Left lung (tissue), 10 donors: ENCODE results near the gene TBX18. TPM values are rescaled to one million over a fixed set of nuclear protein-coding genes. Genes with fewer than 3 reads are reported as not detected.

Source experiments
- ATAC-seq: fragments of 200-7000 bp; cut with Tn5 transposase; one replicate; pipeline ENCODE4 v1.9.1; 2020; ENCODE audit warnings: moderate library complexity
- DNase-seq, 4 donors: peaks; one replicate each; pipeline ENCODE4 v3.0.0-alpha.2; 2013 to 2020
- H3K27ac ChIP-seq, 2 donors: fragments of 200-600 bp; sonication (generic) in 1 of 2; one replicate each; pipeline versions ENCODE4 v1.5.0 to v1.8.0; 2020 to 2021
- H3K27me3 ChIP-seq, 2 donors: fragments of 200-600 bp; sonication (generic) in 1 of 2; one replicate each; pipeline versions ENCODE4 v1.5.0 to v1.8.0; 2020 to 2021
- H3K36me3 ChIP-seq, 2 donors: fragments of 200-600 bp; sonication (generic) in 1 of 2; one replicate each; pipeline versions ENCODE4 v1.5.0 to v1.8.0; 2020 to 2021
- H3K4me1 ChIP-seq, 2 donors: fragments of 200-600 bp; one replicate each; pipeline ENCODE4 v1.8.0; 2021
- H3K4me3 ChIP-seq, 2 donors: fragments of 200-600 bp; sonication (generic) in 1 of 2; one replicate each; pipeline versions ENCODE4 v1.5.0 to v1.8.0; 2020 to 2021; ENCODE audit warnings: mild to moderate bottlenecking in 1 of 2
- H3K9me3 ChIP-seq, 2 donors: fragments of 200-600 bp; sonication (generic) in 1 of 2; one replicate each; pipeline versions ENCODE4 v1.5.0 to v1.8.0; 2020 to 2021
- intact Hi-C, 2 donors: fragments of 100-400 bp; cut with DNase I; formaldehyde crosslinking; loops; one replicate each; pipeline versions ENCODE4 v1.11.2 to v1.14.2; 2022
- polyA plus RNA-seq, 6 donors: library from polyadenylated mRNA; unstranded; fragments of 120-200 nt; gene quantifications; one replicate each; pipeline ENCODE4 v1.2.1, GENCODE V29; 2013; ENCODE audit not compliant: insufficient read length in 6 of 6
- total RNA-seq, 2 donors: library from RNA; stranded (reverse); fragmentation: NEBNext Ultra II Directional; extraction: Animal tissue kit (Norgen Biotek cat#: 25700); gene quantifications; one replicate each; pipeline ENCODE4 v1.2.1, GENCODE V29; 2021
- TF ChIP-seq, protein P1 (sequence below), 2 donors: fragments of 200-600 bp; sonication (generic) in 1 of 2; IDR thresholded peaks; one replicate each; pipeline versions ENCODE4 v1.5.0 to v1.8.0; 2021; ENCODE audit warnings: antibody characterized with exemption in 2 of 2
- donor health status: DM: no; HTN: yes; CAD: no.
- donor health status: DM: no; HTN: no; CAD: no.

The TBX18 gene
- total and polyA plus RNA-seq, 8 donors, result 0.27 to 0.60 (median 0.49) TPM; not detected in 1

DNA sequence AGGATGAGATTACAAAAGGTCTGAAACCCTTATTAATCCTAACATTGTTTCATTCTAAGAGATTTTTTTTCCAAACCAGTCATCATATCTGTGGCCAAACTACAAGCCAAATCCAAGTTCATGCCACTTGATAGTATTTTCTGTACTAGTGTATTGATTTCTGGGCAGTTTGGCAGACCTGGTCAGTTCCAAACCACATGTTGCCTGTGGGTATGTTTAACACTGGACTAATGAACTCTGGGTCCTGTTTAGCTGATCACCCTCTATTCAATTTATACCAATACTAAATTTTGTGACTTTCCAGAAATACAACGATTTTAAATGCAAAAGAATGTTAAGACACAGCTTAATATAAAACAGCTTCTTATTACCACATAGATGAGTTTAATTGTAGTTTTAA, 24.0 kb downstream of the TBX18 start:
- no peaks in the 10 kb centered on the region for H3K27me3 ChIP-seq
- ATAC-seq (no peak), DNase-seq (no peak)
- TF ChIP-seq, protein P1, sequence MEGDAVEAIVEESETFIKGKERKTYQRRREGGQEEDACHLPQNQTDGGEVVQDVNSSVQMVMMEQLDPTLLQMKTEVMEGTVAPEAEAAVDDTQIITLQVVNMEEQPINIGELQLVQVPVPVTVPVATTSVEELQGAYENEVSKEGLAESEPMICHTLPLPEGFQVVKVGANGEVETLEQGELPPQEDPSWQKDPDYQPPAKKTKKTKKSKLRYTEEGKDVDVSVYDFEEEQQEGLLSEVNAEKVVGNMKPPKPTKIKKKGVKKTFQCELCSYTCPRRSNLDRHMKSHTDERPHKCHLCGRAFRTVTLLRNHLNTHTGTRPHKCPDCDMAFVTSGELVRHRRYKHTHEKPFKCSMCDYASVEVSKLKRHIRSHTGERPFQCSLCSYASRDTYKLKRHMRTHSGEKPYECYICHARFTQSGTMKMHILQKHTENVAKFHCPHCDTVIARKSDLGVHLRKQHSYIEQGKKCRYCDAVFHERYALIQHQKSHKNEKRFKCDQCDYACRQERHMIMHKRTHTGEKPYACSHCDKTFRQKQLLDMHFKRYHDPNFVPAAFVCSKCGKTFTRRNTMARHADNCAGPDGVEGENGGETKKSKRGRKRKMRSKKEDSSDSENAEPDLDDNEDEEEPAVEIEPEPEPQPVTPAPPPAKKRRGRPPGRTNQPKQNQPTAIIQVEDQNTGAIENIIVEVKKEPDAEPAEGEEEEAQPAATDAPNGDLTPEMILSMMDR (IDR thresholded peaks at IDR 0.05), result no peak
- no peaks in the 10 kb centered on the region for H3K9me3 ChIP-seq
- H3K27ac ChIP-seq, result no peak overlapping the region
- intact Hi-C loops, result no loop called here
- H3K36me3 ChIP-seq, result no peaks in the 10 kb centered on the region
- H3K4me1 ChIP-seq, result no peaks in the 10 kb centered on the region
- no peak overlapping the region for H3K4me3 ChIP-seq

DNA sequence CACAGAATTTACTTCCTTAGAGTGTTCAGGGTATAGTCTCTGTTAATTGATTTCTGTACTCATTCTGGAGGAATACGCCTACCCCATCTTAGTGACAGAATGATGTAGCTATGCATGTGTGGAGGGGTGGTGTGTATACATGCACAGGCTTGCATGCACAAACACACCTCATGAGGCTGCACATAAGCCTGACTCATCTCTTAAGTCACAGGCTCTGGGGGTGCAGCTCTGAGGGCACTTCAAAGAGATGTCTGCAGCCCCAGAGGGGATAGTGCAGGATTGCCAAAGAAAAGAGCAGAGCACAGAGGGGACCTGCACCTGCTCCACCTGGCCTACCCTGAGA, 24.6 kb downstream of the TBX18 start:
- Histone ChIP-seq H3K27ac (no peak overlapping the region), H3K4me3 (no peak overlapping the region), H3K27me3 (no peaks in the 10 kb centered on the region), H3K9me3 (no peaks in the 10 kb centered on the region), H3K36me3 (no peaks in the 10 kb centered on the region), H3K4me1 (no peaks in the 10 kb centered on the region)
- ATAC-seq (no peak), DNase-seq (no peak)
- intact Hi-C loops, result no loop called here
- TF ChIP-seq, protein P1 (IDR thresholded peaks at IDR 0.05), result no peak

DNA sequence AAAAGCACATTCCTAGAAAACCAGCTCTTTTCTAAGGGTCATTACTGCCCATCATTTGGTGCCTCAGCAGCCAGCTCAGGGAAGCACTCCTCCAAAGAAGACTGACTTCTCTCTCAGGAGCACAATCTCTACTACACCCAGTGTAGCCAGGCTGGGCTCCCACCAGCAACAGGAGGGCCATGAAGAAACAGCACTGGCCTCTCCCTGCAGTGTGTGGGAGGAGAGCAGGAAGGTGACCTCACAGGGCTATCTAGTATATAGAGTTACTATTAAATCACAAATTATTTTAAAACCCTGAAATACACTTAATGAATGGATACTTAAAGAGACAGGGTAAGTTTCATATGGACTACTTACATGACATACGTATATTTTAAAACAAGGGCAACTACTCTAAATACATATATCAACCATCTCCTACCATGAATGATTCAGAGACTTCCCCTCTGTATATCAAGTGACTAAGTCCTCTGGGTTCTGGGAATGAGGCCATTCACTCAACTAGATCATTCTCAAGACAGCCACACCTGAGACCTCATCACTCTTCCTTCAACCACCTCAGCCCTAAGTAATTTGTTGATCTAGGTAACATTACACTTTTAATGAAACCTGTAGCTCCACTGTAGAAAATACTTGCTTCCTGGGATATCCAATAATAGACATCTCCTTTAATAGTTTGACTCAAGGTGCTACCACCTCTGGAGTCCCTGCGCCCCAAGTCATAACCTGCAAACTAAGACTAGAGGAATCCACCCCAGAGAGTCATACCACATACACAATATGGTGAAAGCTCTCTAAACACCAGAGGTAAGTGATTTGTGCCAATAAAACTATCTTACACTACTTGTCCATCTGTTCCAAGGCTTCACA, 25.2 kb downstream of the TBX18 start:
- no peak for ATAC-seq
- TF ChIP-seq, protein P1 (IDR thresholded peaks at IDR 0.05), result no peak
- Histone ChIP-seq H3K36me3 (no peaks in the 10 kb centered on the region), H3K27me3 (no peaks in the 10 kb centered on the region), H3K27ac (no peak overlapping the region), H3K9me3 (no peaks in the 10 kb centered on the region), H3K4me3 (no peak overlapping the region), H3K4me1 (no peaks in the 10 kb centered on the region)
- intact Hi-C loops, result no loop called here
- no peak for DNase-seq

DNA sequence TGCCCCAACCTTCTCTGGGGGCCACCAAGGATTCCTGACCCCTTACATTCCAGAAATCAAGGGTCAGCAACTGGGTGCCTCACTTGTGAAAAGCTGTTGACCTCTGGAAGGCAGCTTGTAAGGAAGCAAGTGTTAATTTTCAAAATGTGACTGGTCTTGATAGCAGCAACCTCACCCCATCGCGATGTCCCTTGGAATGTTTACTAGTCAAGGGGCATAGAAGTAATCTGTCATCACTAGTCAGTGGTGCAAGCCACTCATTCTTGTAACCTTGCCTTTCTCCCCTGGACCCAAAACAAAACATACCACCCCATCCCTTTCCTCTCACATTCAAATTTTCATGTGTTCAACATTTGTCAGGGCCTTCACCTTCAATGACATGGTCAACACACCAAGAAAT, 30.5 kb downstream of the TBX18 start:
- Histone ChIP-seq H3K27me3 (no peaks in the 10 kb centered on the region), H3K27ac (no peak overlapping the region), H3K4me1 (no peaks in the 10 kb centered on the region), H3K36me3 (no peaks in the 10 kb centered on the region), H3K9me3 (no peaks in the 10 kb centered on the region), H3K4me3 (no peak overlapping the region)
- DNase-seq (no peak), ATAC-seq (no peak)
- TF ChIP-seq, protein P1 (IDR thresholded peaks at IDR 0.05), result no peak
- intact Hi-C loops, result no loop called here

DNA sequence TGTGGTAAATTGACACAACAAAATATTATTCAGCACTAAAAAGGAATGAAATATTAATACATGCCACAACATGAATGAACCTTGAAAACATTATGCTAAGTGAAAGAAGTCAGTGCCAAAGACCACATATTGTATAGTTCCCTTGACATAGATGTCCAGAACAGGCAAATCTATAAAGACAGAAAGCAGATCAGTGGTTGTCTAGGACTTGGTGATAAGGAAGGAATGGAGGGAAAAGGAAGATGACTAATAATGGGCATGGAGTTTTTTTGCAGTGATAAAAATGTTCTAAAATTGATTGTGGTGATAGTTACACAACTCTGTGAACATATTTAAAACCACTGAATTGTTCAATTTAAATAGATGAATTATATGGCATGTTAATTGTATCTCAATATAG, 32.5 kb downstream of the TBX18 start:
- no peaks in the 10 kb centered on the region for H3K4me1 ChIP-seq
- no peaks in the 10 kb centered on the region for H3K36me3 ChIP-seq
- ATAC-seq (no peak), DNase-seq (no peak)
- no peak overlapping the region for H3K4me3 ChIP-seq
- no peak overlapping the region for H3K27ac ChIP-seq
- H3K9me3 ChIP-seq, result no peaks in the 10 kb centered on the region
- intact Hi-C loops, result no loop called here
- H3K27me3 ChIP-seq, result no peaks in the 10 kb centered on the region
- TF ChIP-seq, protein P1 (IDR thresholded peaks at IDR 0.05), result no peak
